ENCODE results near the gene APOL6.
"Not testable (repeated sequence)": the region's sequence is repeated elsewhere in the genome, so short reads cannot be mapped to it uniquely, and the experiment has no call there.

Gene APOL6

DNA sequence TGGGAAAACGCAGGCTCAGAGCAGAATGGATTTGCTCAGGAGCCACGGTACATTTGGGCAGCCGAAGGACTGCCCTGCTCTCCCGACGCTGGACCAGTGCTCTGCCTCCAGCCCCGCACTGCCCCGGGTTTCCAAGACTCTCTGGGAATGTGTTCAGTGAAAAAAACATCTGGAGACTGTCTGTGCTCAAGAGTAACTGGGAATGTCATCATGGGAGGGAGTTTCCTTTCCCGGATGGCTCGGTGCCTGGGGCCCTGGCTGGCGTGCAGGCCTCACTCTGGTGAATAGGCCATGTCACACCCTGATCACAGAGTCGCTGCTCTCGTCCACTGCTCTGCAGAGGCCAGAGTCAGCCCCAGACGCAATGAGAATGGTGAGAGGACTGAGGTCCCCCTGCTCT is 9.8 kb upstream of the APOL6 start:
- no peak for DNase-seq (ENCODE audit: low spot score)

DNA sequence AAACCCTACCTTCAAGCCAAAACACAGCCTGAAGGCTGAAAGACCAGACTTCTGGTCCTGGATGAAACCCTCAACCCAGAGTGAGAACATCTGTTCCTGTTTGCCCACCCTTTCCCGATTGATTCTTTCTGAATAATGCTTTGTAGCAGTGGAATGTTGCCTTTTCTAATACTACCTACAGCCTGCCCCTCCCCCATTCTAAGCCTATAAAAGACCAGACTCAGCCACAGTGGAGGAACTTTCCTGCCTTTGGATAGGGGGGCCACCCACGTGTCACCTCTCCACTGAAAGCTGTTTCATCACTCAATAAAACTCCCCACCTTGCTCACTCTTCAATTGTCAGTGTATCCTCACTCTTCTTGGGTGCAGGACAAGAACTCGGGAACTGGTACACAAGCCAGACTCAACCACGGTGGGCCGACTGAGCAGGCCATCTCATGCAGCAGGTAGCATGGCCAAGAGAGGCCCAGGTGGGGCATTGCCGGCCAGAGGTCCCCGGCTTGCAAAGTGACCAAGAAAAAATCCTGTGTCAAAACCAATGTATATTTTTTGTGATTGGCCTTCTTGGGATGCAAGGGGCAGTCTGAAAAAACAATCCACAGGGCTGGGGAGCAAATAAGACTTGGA is 6.6 kb upstream of the APOL6 start:
- no peak for DNase-seq (ENCODE audit: low spot score)

DNA sequence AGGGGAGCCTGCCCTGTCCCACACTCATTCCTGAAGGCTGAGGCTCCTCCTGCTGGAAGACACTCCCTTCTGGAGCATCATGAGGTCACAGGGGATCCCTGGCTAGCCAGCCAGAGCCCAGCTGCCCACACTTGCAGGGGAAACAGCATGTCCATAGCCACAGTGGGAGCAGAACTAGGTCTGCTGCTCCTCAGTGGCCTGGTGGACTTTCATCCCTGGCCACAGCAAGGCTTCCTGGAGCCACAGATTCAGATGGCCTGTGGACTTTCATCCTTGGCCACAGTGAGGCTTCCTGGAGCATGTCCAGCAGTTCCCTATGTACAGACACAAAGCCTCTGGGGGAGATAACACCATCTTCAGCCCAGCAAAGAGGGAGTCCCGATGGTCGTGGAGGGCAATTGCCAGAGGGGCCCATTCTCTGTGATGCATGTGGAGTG is 5.9 kb upstream of the APOL6 start:
- DNase-seq (ENCODE audit: low spot score): no peak

DNA sequence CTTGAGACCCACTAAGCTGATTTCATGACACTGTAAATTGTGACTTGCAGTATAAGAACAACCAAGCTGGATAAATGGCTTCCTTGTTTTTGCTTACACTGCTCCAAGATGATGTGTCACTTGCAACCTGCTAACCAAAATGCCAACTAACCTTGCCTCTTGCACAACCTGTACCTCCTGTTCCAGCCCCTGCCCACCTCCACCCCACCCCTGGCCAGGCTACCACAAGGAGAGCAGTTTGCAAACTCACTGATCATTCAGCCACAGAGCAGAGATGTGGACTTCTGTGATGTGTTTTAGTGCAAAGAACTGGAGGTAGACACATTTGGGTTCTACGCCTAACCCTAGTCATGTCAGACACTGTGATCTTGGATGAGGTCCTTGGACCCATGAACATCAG is 4.3 kb upstream of the APOL6 start:
- no peak for DNase-seq (ENCODE audit: low spot score)

DNA sequence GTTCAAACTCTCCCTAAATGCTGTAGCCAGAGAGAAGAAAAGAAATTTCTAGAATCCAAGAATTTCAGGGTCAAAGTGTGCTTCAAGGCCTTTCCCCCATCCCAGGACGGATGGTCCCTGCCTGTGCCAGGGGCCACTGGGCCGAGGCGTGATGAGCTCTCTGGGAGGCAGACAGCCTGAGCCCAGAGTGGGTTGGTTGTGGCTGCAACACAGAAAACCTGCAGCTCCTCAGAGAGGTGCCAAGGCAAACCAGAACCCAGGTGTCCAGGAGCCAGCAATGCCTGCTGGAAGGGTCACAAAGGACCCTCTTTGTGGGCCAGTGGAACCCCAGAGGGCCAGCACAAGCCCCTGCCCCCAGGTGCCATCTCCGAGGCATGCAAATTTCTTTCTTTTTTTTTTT is 2.6 kb upstream of the APOL6 start:
- no peak for DNase-seq (ENCODE audit: low spot score)

DNA sequence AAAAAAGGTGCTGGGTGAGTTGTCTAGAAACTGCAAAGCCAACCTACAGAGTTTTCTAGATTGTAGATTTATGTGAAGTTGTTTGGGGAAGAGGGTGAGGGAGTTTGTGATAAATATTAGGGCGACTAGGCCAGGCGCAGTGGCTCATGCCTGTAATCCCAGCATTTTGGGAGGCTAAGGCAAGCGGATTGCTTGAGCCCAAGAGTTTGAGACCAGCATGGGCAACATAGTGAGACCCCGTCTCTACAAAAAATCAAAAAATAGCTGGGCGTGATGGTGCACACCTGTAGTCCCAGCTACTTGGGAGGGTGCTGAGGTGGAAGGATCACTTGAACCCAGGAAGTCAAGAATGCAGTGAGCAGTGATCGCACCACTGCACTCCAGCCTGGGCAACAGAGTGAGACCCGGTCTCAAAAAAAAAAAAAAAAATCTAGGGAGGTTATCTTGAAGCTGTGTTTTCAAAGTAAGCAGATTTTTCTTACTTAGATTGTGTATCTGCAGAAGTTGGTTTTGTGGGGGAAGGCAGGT is 844 bp downstream of the APOL6 start:
- DNase-seq (ENCODE audit: low spot score): no peak

DNA sequence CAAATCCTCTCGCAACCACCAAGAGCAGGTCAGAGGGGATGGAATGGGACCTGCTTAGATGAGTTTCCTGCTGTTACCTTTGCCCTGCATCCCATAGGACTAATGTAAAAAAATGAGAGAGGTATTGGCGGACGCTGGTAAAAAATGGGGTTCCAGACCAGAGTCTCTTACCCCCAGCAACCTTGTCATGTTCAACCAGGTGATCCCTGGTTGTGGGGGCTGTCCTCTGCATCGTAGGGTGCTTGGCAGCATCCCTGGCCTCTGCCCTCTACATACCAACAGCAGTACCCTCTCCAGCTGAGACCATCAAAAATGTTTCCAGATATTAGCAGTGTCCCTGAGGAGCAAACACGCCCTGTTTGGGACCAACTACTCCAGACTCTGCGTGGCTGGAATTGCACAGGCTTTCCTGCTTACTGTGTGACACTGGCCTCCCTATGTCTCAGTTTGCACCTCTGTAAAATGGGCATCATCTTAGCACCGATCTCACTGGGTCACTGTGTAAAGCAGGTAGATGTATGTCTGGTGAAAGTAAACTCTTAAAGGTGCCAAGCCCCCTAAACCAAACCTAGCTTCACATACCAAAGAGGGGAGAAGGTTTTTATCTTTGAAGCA is 1.5 kb downstream of the APOL6 start:
- no peak for DNase-seq (ENCODE audit: low spot score)

DNA sequence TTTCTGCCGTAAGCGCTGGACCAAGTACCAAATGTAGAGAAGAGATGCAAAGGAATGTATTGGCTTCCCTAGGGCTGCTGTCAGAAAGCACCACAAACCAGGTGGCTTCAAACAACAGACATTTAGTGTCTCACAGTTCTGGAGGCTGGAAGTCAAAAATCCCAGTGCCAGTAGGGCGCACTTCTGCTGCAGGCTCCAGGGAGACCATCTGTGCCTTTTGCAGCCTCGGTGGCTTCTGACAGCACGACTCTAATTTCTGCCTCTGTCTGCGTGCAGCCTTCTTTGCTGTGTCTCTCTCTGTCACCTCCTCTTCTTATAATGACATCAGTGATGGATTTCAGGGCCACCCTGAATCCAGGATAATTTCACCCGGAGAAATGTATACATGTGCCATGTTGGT is 2.8 kb downstream of the APOL6 start:
- no peak for DNase-seq (ENCODE audit: low spot score)

DNA sequence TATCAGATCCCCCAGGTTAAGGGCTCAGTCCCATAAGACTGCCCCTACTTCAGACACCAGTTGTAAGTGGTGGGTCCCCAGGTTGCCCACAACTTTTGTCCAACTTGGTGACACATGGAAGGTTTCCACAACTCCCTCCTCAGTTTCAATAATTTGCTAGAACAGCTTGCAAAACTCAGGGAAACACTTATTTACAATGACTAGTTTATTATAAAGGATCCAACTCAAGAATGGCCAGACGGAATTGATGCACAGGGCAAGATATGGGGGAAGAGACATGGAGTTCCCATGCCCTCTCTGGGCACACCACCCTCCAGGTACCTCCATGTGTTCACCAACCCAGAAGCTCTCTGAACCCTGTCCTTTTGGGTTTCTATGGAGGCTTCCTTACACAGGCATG is 5.6 kb downstream of the APOL6 start:
- DNase-seq (ENCODE audit: low spot score): no peak

DNA sequence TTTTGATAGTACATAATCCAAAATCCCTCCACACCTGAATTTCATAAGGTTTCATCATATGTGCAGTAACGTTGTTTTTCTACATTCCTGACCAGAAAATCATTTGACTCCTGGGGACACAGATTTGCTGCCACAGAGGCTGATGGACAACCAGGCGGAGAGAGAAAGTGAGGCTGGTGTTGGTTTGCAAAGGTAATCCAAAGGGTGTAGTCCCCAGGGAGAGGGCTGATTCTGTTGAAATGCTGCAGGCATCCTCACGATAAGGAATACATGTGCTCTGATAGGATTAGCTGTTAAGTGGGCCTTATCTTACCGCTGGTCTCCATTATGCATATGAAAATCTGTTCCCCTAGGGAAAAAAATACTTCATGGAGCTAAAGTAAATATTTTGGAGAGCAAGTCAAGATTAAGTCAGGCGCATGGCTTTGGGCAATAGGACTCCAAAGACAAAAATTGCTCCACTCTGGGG is 8.1 kb downstream of the APOL6 start:
- DNase-seq (ENCODE audit: low spot score): no peak

DNA sequence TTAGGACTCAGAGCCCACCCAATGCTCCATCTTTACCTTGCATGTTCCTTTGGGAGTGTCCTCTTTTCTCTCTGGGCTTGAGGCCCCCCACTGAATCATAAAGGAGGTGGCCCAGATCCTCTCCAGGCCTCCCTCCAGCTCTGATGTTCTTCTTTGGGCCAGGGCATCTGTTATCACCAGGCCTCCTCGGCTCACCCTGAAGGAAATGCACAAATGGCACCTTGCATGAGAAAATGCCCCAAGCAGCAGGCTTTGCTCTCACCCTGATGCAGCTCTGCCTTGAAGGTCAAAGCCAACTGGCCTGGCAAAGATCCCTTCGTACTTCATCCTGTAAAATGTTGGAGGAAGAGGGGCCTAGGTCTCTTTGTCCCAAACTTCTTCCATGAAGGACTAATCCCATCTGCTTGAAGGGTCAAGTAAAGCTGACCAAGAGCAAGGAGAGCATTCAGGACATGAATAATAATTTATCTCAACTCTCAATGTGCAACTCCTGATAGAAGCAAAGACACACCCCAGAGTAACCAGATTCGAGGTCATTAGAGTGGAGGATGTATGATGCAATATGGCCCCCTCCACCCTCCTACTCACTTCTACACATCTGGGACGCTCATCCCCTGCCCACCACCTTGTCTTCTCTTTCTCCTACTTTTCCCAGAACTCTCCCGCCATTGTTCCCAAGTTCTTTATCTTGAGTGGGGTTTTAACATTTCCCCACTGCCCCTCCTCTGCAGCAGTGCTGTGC is 9.5 kb downstream of the APOL6 start:
- DNase-seq (ENCODE audit: low spot score): no peak

DNA sequence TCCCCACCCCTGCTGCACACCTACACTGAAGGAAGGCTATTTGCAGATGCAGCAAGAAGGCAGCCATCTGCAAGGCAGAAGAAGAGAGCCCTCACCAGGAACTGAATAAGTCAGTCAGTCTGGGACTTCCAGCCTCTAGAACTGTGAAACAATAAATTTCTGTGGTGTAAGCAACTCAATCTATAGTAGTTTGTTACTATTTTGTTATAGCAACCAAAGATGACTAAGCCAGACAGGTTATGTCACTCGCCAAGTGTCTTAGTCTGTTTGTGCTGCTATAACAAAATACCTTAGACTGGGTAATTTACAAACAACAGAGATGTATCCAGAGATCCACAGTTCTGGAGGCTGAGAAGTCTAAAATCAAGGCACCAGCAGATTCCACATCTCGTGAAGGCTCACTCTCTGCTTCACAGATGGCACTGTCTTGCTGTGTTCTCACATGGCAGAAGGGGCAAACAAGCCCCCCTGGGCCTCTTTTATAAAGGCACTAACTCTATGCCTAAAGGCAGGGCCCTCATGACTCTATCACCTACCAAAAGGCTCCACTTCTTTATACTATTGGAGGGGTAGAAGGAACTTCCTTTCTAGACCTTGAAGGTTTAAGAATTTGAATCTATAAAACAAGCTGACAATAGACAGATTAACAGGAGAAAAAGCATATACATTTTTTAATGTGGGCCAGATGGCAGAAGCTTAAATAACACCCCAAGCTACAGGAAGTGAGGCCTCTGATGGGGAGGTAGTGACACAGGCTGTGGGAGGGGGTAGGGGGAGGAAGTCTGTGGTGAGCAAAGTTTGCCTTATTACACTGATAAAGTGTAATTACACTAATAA is 12.3 kb downstream of the APOL6 start:
- no peak for DNase-seq (ENCODE audit: low spot score)

DNA sequence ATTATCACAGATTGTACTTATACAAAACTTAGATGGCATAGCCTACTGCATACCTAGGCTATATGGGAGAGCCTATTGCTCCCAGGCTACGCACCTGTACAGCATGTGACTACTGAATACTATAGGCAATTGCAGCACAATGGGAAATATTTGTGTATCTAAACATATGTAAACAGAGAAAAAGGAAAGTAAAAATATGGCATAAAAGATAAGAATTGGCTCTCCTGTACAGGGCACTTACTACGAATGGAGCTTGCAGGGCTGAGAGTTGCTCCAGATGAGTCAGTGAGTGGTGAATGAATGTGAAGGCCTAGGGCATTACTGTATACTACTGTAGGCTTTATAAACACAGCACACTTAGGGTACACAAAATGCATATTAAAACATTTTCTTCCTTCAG is 13.2 kb downstream of the APOL6 start:
- DNase-seq (ENCODE audit: low spot score): no peak

DNA sequence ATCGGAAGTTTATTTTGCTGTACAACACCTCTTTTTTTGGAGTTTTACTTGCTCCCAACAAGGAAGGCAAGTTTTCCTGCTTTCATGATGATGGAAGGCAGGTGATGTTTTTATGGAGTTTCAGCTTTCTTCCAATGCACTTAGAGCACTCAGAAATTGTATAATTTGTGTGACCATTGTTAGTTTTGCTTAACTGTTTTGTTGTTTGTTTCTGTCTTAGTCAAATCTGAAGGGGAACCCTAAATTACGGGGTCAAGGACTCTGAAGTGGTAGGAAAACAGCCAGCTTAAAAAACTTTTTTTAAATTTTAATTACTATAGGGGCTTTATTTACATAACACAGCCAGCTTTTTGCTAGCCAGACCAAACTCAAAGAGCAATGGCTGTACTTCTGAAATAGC is 14.7 kb downstream of the APOL6 start:
- DNase-seq (ENCODE audit: low spot score): no peak

DNA sequence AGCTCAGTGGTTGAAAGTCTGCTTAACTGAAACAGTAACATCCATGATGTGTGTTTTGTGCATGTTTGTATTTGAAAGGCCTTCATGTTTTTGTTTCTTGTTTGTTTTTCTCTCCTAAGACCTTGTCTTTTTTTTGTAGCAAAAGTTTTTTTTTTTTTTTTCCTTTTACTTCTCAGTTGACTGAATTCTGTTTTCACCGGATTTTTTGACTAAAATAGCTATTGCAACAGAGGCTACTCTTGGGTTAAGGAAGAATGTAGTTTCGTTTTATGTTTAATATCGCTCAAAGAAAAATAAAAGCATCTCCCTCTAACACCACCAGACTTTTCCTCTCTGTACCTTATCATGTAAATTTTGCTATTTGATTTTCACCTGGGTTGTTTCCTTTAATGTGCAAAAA is 15.1 kb downstream of the APOL6 start:
- no peak for DNase-seq (ENCODE audit: low spot score)

DNA sequence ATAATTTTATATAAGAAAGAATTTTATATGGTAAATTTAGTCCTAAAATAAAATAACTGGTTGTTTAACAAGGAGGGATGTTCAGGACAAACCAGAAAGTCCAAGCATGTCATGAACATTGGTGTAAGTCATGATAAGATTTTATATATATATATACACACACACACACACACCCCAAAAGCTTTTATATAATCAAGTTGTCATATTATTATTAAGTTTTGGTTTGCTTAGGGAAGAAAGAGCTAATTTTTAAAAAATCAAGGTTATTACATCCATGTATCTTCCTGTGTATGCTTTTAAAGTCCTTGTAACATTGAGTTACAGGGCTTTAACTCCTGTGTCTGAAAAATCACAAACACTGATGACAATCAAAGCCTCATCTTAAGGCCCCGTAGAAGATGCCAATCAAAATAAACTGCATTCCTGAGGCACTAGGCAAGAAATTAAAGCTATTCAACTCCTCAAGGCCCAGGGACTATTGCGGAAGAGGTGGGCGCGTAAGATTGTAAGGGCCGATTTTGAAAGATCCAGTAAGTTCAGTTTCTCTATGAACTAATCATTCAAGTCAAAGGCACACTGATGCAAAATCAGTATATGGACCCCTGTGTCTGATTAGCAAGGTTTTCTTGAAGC is 16.8 kb downstream of the APOL6 start:
- DNase-seq (ENCODE audit: low spot score): no peak

DNA sequence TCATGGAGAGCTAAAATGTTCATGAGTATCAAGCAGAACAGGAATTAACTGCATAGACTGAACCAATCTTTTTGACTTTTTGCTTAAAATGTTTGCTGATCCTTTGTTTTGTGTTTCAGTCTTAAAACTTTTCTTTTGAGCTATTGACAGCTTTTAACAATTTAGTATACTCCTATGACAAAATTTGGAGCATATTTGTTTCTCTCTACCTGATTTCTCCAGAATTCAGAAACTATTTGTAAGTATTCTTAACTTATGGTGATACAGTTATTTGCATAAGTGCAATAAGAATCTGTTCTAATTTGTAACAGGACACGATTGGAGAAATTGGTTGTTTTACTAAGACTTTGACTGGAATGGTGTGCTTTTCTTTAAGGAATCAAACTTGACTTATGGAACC is 18.5 kb downstream of the APOL6 start:
- not testable (repeated sequence) for DNase-seq (ENCODE audit: low spot score)

DNA sequence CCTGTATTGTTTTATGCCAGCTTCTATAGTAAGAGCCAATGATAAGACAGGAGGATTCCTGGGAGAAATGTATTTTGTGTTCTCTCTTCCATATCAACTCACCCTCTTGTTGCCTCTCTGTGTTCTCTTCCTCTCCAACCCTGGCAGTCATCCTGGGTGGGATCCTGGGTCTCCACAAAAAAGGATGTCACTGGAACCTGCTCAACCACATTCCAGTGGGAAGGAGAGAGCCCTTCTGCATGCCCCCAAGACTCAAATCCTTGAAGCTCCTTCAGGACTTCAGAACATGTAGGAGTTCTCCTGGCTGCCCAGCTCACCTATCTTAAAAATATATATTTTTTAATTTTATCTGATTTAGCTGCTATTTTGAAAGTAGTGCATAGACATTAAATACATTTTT is 26.1 kb downstream of the APOL6 start:
- no peak for DNase-seq (ENCODE audit: low spot score)

DNA sequence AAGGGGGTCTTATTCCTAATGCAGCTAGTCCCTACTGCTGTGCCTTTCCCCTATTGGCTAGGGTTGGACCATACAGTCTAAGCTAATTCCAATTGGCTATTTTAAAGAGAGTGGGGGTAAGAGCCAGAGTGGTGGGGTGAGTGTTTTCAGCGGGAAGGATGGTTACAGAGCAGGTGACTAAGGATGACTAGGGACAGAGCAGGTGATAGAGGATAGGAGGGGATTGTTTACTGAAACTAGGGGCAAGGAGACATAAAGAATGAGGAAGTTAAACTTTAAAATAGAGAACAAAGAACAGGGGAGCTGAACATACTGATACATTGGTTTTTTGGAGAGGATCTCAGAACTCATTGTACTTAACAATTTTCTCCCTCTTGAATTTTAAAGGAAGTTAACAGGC is 27.8 kb downstream of the APOL6 start:
- DNase-seq (ENCODE audit: low spot score): not testable (repeated sequence)

DNA sequence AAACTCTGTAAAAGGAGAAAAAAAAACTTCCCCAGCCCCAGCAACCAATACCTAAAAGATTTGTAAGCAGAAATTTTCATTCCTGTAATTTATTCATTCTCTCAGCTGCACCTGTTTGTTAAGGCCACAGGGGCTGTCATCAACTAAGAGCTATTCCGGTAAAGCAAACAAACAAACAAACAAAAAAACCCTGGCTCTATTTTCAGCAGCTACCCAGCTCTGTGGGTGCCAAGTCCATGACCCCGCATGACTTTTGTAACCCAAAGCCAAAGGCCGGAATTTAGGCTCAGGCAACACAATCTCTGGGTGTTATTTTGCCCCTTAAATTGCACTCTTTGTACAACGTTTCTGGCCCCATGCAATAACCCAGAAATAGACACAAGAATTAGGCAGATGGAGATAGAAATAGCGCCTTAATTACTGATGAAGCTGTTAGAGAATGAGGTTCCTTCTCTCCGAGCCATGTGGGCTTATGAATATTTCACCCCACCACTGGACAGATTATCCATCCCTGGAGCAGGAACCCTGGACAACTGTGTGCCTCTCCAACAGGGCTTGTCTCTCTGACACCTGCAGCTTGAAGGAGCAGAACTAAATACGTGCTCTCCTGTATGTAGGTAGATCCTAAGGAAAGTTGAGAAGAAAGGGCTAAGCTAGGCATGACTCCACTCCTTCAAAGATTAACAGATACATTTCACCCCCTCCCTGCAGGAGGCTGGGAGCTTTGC is 29.4 kb downstream of the APOL6 start:
- no peak for DNase-seq (ENCODE audit: low spot score)

DNA sequence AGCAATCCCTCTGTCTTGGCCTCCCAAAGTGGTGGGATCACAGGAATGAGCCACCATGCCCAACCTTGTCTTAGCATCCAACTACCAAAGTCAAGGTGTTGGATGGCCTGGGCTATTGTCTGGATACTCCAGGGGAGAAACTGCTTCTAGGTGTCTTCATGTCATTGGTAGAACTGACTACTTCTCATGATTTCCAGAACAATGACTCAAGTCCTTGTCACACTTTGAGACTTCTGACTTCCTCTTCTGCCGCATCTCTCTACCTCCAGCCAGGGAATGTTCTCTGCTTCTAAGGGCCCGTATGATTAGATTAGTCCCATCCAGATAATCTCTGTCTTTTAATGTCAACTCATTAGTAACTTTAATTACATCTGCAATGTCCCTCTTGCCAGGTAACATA is 30.6 kb downstream of the APOL6 start:
- DNase-seq (ENCODE audit: low spot score): no peak
